ENCODE results near the gene IER5. TPM values are rescaled to one million over a fixed set of nuclear protein-coding genes. Genes with fewer than 3 reads are reported as not detected.

The IER5 gene
- total RNA-seq, 2 donors from 2014 or later, result 13.2 to 21.2 TPM

- Mint-ChIP-seq H3K4me1 (peaks cover 13% of the 10 kb centered on the region), H3K9me3 (peaks cover 8% of the 10 kb centered on the region), H3K27me3 (ENCODE audit: insufficient read depth) (peaks cover 10% of the 10 kb centered on the region), H3K36me3 (ENCODE audit: low read depth) (no peaks in the 10 kb centered on the region), H3K4me3 (no peak overlapping the region), H3K27ac (no peak overlapping the region)
- peaks cover 2% of the 10 kb centered on the region for H3K4me1 ChIP-seq (ENCODE audit: control insufficient read depth, insufficient read depth, low read length)
- H3K36me3 ChIP-seq (ENCODE audit: control insufficient read depth, insufficient read depth, low read length), result no peaks in the 10 kb centered on the region
- TF ChIP-seq CTCF (conservative IDR thresholded peaks at IDR 0.05), result no peak
- no peak overlapping the region for H3K27ac ChIP-seq (ENCODE audit: low read depth, low read length)
- DNase-seq, result no peak
- WGBS, 2 experiments (ENCODE audit: insufficient coverage in 1 of 2, insufficient read length in 1 of 2), result 93 to 96% methylated on average over 4 of the region's 4 CpGs
- H3K9me3 ChIP-seq (ENCODE audit: control insufficient read depth, low read length), result no peaks in the 10 kb centered on the region
- no peaks in the 10 kb centered on the region for H3K27me3 ChIP-seq (ENCODE audit: control insufficient read depth, insufficient read depth, low read length, poor library complexity, severe bottlenecking)
- H3K4me3 ChIP-seq (ENCODE audit: low read length), result no peak overlapping the region
- no peak overlapping the region for H3K9ac ChIP-seq (ENCODE audit: extremely low read depth, low read length, poor library complexity, severe bottlenecking)
Measured at GRCh38 chr1:181049378-181049777, 39.1 kb upstream of the IER5 start.

- TF ChIP-seq CTCF (conservative IDR thresholded peaks at IDR 0.05), result no peak
- peaks cover 10% of the 10 kb centered on the region for H3K27me3 Mint-ChIP-seq (ENCODE audit: insufficient read depth)
Measured at GRCh38 chr1:181050922-181051321, 37.6 kb upstream of the IER5 start.

DNA sequence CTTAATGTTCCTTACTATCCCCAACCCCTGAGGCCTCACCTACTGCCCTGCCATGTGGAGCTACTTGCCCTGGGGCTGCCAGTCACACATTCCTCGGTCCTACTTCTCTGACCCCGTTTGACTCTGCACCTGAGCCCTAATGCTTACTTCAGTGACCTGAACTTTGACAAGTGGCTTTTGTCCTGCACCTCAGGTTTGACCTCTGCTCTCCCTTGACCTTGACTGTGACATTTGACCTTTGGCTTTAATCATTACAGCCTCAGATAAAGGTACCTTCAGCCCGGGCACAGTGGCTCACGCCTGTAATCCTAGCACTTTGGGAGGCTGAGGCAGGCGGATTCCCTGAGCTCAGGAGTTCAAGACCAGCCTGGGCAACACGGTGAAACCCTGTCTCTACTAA, 31.9 kb upstream of the IER5 start:
- 83 to 90% methylated on average over 6 of the region's 6 CpGs for WGBS, 2 experiments (ENCODE audit: insufficient coverage in 1 of 2, insufficient read length in 1 of 2)
- Mint-ChIP-seq H3K36me3 (ENCODE audit: low read depth) (no peaks in the 10 kb centered on the region), H3K27me3 (ENCODE audit: insufficient read depth) (peaks cover 13% of the 10 kb centered on the region), H3K27ac (no peak overlapping the region), H3K4me3 (no peak overlapping the region), H3K9me3 (peaks cover 5% of the 10 kb centered on the region), H3K4me1 (peaks cover 20% of the 10 kb centered on the region)
- H3K27ac ChIP-seq (ENCODE audit: low read depth, low read length), result no peak overlapping the region
- H3K4me1 ChIP-seq (ENCODE audit: control insufficient read depth, insufficient read depth, low read length), result peaks cover 6% of the 10 kb centered on the region
- no peak for DNase-seq
- no peaks in the 10 kb centered on the region for H3K27me3 ChIP-seq (ENCODE audit: control insufficient read depth, insufficient read depth, low read length, poor library complexity, severe bottlenecking)
- no peak overlapping the region for H3K9ac ChIP-seq (ENCODE audit: extremely low read depth, low read length, poor library complexity, severe bottlenecking)
- H3K4me3 ChIP-seq (ENCODE audit: low read length), result no peak overlapping the region
- no peak for TF ChIP-seq CTCF (conservative IDR thresholded peaks at IDR 0.05)
- H3K36me3 ChIP-seq (ENCODE audit: control insufficient read depth, insufficient read depth, low read length), result no peaks in the 10 kb centered on the region
- peaks cover 9% of the 10 kb centered on the region for H3K9me3 ChIP-seq (ENCODE audit: control insufficient read depth, low read length)

More at GRCh38 chr1:181050922-181051321, 37.6 kb upstream of the IER5 start:
- Histone ChIP-seq H3K4me3 (ENCODE audit: low read length) (no peak overlapping the region), H3K9me3 (ENCODE audit: control insufficient read depth, low read length) (no peaks in the 10 kb centered on the region), H3K9ac (ENCODE audit: extremely low read depth, low read length, poor library complexity, severe bottlenecking) (no peak overlapping the region), H3K36me3 (ENCODE audit: control insufficient read depth, insufficient read depth, low read length) (no peaks in the 10 kb centered on the region), H3K4me1 (ENCODE audit: control insufficient read depth, insufficient read depth, low read length) (peaks cover 2% of the 10 kb centered on the region), H3K27me3 (ENCODE audit: control insufficient read depth, insufficient read depth, low read length, poor library complexity, severe bottlenecking) (no peaks in the 10 kb centered on the region), H3K27ac (ENCODE audit: low read depth, low read length) (no peak overlapping the region)
- Mint-ChIP-seq H3K4me3 (no peak overlapping the region), H3K36me3 (ENCODE audit: low read depth) (no peaks in the 10 kb centered on the region), H3K27ac (no peak overlapping the region), H3K4me1 (peaks cover 17% of the 10 kb centered on the region), H3K9me3 (peaks cover 8% of the 10 kb centered on the region)
- DNase-seq, result no peak
